MM.1S (cell line): ENCODE results near the gene CSF1.

Experiments used
- CTCF ChIP-seq: fragments of 300-600 bp; sonication (generic); IDR thresholded peaks from 2 replicates; pipeline ENCODE4 v1.5.1; 2016; ENCODE audit warnings: antibody characterized with exemption, low read length, mixed read lengths
- EZH2 ChIP-seq: fragments of 300-600 bp; sonication (generic); optimal IDR thresholded peaks from 2 replicates; pipeline ENCODE3; 2017; ENCODE audit warnings: low read depth, mild to moderate bottlenecking, antibody characterized with exemption, low read length, mixed read lengths

- TF ChIP-seq CTCF (no peak), EZH2 (no peak)
These were observed 7.2 kb upstream of the CSF1 start for GRCh38 chr1:109903376-109903930.
